ENCODE data around the gene ADGRB2.
A peak's percentile ranks its signal among the peaks of the same experiment; 100 is the strongest.

The ADGRB2 gene

GRCh38 chr1:31781138-31781755, 17.1 kb upstream of the ADGRB2 start:
- DNase-seq, result no peak

GRCh38 chr1:31780632-31781031, 16.5 kb upstream of the ADGRB2 start:
- no peak for DNase-seq

- DNase-seq, result no peak
These were observed 15.5 kb upstream of the ADGRB2 start for GRCh38 chr1:31779687-31780086.

GRCh38 chr1:31778763-31779488, 14.8 kb upstream of the ADGRB2 start:
- DNase-seq, result no peak

GRCh38 chr1:31776516-31776915, 12.4 kb upstream of the ADGRB2 start:
- DNase-seq, result no peak

DNA sequence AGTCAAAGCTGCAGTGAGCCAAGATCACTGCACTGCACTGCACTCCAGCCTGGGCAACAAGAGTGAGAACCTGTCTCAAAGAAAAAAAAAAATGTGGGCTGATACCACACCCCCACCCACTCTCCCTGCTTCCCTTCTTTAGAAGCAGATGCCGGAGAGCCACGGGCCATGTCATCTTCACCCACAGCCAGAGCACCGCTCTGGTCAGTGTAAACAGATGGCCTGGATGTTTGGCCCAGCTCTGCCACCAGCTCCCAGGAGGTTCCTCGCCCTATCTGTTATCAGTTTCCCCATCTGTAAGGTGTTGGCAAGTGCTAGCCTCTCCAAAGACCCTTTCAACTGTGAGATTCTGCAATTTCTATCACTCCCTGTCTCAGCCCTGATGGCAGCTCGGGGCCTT, 11.9 kb upstream of the ADGRB2 start:
- no peak for DNase-seq

GRCh38 chr1:31775210-31775999, 11.3 kb upstream of the ADGRB2 start:
- DNase-seq, result no peak

GRCh38 chr1:31774495-31774894, 10.4 kb upstream of the ADGRB2 start:
- no peak for DNase-seq

GRCh38 chr1:31773861-31774260, 9.7 kb upstream of the ADGRB2 start:
- no peak for DNase-seq

GRCh38 chr1:31772669-31773248, 8.6 kb upstream of the ADGRB2 start:
- no peak for DNase-seq

DNA sequence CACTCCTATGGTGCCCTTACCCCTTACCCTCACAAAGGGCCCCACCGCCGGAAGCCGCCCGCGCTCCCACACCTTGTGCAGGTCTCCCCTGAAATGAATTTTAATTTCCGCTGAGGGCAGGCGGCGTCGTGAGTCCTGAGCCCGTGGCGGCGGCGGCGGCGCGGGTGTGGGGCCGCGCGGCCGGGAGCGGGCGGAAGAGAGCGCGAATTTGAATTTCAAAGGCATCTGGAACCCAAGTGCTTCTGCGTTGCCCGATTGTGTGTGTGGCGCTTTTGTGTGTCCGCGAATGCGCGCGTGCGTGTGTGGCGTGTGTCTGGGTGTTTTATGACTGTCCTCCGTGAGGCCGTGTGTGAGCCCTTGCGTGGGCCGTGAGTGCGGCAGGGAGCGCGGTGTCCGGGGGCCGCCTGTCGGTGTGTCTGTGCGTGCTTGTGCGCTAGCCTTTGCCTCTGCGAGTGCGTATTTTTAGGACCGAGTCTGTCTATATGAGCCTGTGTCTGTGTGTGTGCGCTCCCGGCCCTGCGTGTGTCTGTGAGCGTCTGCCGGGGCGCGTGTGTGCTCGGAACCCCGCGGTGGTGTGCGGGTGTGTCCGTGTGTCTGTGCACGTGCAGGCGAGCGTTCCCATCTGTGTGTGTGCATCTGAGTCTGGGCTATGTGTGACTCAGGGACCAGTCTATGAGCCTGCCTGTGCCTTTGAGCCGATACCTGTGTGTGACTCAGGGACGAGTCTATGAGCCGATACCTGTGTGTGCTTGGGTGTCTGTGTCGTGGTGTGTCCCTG, 7.9 kb upstream of the ADGRB2 start:
- DNase-seq, result peak; percentile 23 to 36

GRCh38 chr1:31769720-31770390, 5.7 kb upstream of the ADGRB2 start:
- DNase-seq, result no peak

- no peak for DNase-seq
These were observed 5.0 kb upstream of the ADGRB2 start for GRCh38 chr1:31768939-31769704.

DNA sequence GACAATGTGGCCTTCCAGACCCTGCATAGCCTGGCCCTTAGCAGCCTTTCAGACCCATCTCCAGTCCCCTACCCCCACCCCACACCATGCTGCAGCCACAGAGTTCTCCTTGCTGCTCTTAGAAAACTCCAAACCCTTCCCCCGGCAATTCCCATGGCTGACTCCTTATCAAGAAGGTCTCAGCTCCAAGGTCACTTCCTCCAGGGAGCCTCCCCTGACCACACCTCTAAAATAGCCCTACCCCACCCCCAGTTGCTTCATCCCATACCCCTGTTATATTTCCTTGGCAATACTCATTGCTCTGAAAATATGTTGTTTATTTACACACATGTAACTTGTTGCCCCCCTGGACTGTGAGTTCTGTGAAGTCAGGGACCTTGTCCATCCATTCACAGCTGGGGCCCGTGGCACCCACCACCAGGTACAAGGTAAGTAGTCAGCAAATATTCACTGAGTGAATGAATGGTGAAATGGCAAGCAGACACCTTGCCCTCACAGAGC, 4.3 kb upstream of the ADGRB2 start:
- DNase-seq, result no peak

DNA sequence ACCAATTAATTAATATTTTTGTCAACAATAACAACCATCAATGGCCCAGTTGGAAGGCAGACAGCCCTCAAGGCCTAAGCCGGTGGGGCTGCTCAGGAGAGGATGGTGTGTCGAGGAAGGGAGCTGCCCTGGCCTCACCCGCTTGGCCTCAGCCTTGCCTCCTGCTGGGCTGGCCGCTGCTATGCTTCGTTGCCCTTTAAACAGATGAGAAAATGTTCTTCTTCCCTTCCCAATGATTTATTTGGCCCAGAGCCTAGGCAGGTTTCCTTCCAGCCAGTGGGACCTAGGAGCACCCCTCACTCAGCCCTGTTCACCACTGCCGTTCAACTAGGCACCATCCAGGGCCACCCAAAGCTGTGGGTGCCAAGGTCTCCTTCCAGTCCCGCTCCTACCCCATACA, 3.1 kb upstream of the ADGRB2 start:
- no peak for DNase-seq

DNA sequence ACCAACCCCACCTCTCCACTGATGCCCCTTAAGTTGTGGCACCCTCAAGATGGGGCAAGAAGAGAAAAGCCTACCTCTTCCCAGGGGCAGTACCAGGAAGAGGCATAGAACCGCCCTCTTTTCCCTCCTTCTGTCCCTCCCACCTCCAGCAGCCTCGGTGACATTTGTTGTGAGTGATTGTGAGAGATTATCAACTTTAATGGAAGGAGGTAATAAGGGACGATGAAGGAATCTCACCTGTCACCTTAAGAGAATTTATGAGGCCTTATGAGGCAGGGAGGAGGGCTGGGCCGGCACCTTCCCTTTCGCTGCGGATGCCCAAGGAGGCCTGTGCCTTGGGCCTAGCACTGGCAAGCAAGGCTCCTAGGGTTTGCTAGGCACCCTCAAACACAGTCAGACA, 1.4 kb upstream of the ADGRB2 start:
- no peak for DNase-seq

GRCh38 chr1:31765041-31765467, 914 bp upstream of the ADGRB2 start:
- DNase-seq, result no peak

DNA sequence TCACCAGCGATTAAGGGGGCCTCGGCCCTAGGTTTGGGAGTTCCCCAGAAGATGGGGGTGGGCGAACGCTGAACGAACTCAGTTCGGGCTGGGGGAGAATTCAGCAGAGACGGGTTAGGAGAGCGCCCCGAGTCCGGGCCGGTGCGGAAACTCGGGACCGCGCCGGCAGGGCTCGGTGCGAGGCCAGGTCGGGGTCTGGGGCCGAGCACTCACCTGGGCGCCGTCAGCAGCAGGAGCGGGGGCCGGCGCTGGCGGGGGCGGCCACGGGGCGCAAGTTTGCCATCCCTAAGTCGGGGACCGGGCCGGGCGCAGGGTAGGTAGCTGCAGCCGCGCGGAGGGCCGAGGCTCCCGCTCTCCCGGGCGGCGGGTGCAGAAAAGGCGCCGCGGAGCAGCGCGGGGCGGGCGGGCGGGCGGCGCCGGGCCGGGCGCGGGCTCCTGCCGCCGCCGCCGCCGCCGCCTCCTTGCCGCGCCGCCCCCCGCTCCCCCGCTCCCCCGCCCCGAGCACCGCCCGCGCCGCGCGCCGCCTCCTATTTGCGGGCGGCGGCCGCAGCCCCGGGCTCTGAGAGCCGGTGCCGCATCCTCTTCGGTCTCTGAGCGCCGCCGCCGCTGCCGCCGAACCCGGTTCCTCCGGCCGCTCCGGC, 349 bp downstream of the ADGRB2 start:
- DNase-seq, result no peak

DNA sequence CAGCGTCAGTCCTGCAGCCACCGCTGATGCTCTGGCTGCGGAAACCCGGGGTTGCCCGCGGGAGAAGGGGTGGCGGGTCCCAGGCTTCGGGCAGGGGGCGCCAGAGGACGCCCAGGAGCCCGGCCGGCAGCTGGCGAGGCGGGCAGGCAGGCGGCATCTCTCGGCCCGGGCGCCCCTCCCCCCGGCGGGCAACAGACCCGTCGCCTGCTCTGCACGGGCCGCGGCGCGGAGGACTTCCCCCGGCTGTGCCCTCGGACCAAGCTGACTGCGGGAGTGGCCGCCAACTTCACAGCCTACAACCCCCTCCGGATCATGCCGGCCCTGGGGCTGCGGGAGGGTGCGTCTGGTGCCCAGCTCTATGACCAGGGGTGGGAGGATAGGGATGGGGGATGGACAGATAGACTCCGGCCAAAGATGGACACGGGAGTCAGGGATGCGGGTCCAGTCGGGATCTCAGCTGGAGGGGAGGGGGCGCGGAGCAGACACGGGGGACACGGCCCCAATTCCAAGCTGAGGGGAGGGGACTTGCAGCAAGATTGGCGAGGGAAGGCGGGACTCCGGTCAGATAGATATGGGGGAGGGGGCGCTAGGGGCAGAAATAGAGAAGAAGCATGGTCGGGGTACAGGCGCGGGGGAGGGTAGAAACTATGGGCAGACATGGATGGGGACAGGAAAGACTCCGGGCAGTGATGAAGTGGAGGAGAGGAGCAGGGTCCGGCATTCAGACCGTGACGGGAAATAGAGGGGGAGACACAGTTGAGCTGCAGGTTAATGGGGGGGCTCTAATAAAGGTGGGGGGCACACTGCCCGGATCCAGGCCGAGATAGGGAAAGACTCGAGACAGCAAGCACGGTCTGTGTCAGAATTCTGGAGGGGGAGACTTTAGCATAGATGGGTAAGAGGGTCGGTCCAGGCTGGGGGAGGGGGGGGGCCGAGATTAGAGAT, 1.1 kb downstream of the ADGRB2 start:
- peak; percentile 75 to 78 for DNase-seq
